Endothelial cell of umbilical vein (primary cell): ENCODE data around the gene ZMYM4. TPM values are rescaled to one million over a fixed set of nuclear protein-coding genes. Genes with fewer than 3 reads are reported as not detected.

Experiments used
- BruUV-seq: library from RNA; stranded (reverse); fragments of 400-500 nt; replicated peaks from 2 replicates; lab custom pipeline; 2021; lab: Mats Ljungman, UMichigan
- CTCF ChIA-PET: fragments of 300-600, 350-600 bp; sonication (Branson Sonifier 250); formaldehyde crosslinking; loops from one replicate; lab custom pipeline; 2021; ENCODE audit warnings: antibody characterized with exemption, inconsistent platforms; lab: Charles Lee
- POLR2A ChIA-PET: fragments of 300-600, 350-600 bp; sonication (Branson Sonifier 250); formaldehyde crosslinking; loops from one replicate; lab custom pipeline; 2021; ENCODE audit warnings: antibody characterized with exemption, inconsistent platforms; lab: Charles Lee
- DNase-seq: peaks from one replicate; pipeline ENCODE4 v3.0.0-alpha.2; 2011; ENCODE audit warnings: low read depth, low spot score
- FAIRE-seq: peaks from 2 replicates; lab custom pipeline; 2011; peaks lifted over from hg19 to GRCh38; lab: Jason Lieb, UNC
- H2AFZ ChIP-seq: 2 replicates; pipeline ENCODE4 v1.6.0; 2012; ENCODE audit warnings: low read depth, low read length, control low read depth, inconsistent platforms
- H3K27ac ChIP-seq: 2 replicates; pipeline ENCODE4 v1.5.1; 2011; ENCODE audit warnings: low read depth, mild to moderate bottlenecking, control low read depth, low read length, moderate library complexity; ENCODE audit not compliant: insufficient read depth
- H3K27me3 ChIP-seq, 2 experiments: 2 replicates each; pipeline versions ENCODE4 v1.6.0 to v1.6.1; 2011; ENCODE audit warnings: low read length in 2 of 2, mixed read lengths in 1 of 2; ENCODE audit not compliant: control insufficient read depth in 2 of 2, insufficient read depth in 2 of 2
- H3K36me3 ChIP-seq, 2 experiments: 2 replicates in 1 of 2; 3 replicates in 1 of 2; pipeline ENCODE4 v1.5.1; 2011; ENCODE audit warnings: low read length in 2 of 2, mild to moderate bottlenecking in 1 of 2, moderate library complexity in 1 of 2; ENCODE audit not compliant: control insufficient read depth in 2 of 2, insufficient read depth in 2 of 2; ENCODE audit errors: extremely low read depth in 1 of 2
- H3K4me1 ChIP-seq: 3 replicates; pipeline ENCODE4 v1.5.1; 2011; ENCODE audit warnings: mild to moderate bottlenecking, low read length; ENCODE audit not compliant: control insufficient read depth, insufficient read depth; ENCODE audit errors: extremely low read depth
- H3K4me2 ChIP-seq: 2 replicates; pipeline ENCODE4 v1.6.1; 2011; ENCODE audit warnings: low read length, control low read depth, mixed read lengths; ENCODE audit not compliant: insufficient read depth
- H3K4me3 ChIP-seq, 3 experiments: fragments of 200-600 bp in 1 of 3; sonication (generic), shearing (Covaris generic) in 1 of 3; replicated peaks in 1 of 3; 2 replicates each; pipeline ENCODE4 v1.5.1; 2011 to 2016; ENCODE audit warnings: control low read depth in 3 of 3, low read length in 3 of 3, mild to moderate bottlenecking in 2 of 3, inconsistent platforms in 1 of 3, low read depth in 1 of 3, moderate library complexity in 1 of 3; ENCODE audit not compliant: insufficient read depth in 1 of 3
- H3K79me2 ChIP-seq: 2 replicates; pipeline ENCODE4 v1.6.0; 2012; ENCODE audit warnings: low read length, inconsistent platforms; ENCODE audit not compliant: control insufficient read depth, insufficient read depth
- H3K9ac ChIP-seq: replicated peaks from 2 replicates; pipeline ENCODE3; 2011; ENCODE audit warnings: low read length, control low read depth; ENCODE audit not compliant: insufficient read depth; ENCODE audit errors: extremely low read depth
- H3K9me1 ChIP-seq: replicated peaks from 3 replicates; pipeline ENCODE4 v1.6.0; 2011; ENCODE audit warnings: mild to moderate bottlenecking, low read length; ENCODE audit not compliant: control insufficient read depth, insufficient read depth; ENCODE audit errors: extremely low read depth
- H3K9me3 ChIP-seq: replicated peaks from 2 replicates; pipeline ENCODE4 v1.5.1; 2012; ENCODE audit warnings: low read length, inconsistent platforms; ENCODE audit not compliant: control insufficient read depth, insufficient read depth
- H4K20me1 ChIP-seq: replicated peaks from 2 replicates; pipeline ENCODE3; 2011; ENCODE audit warnings: mild to moderate bottlenecking, low read length; ENCODE audit not compliant: control insufficient read depth, insufficient read depth; ENCODE audit errors: extremely low read depth
- EZH2 ChIP-seq: IDR thresholded peaks from 2 replicates; pipeline ENCODE4 v1.6.1; 2012; ENCODE audit warnings: borderline replicate concordance, low read depth, mild to moderate bottlenecking, moderate library complexity, low read length, inconsistent platforms; ENCODE audit not compliant: severe bottlenecking
- FOS ChIP-seq: IDR thresholded peaks from 2 replicates; pipeline ENCODE4 v1.6.1; 2011; ENCODE audit warnings: mild to moderate bottlenecking, low read length, moderate library complexity, borderline replicate concordance; ENCODE audit not compliant: insufficient read depth
- GATA2 ChIP-seq: IDR thresholded peaks from 2 replicates; pipeline ENCODE4 v1.7.0; 2011; ENCODE audit warnings: low read depth, mild to moderate bottlenecking, moderate library complexity, mixed read lengths, low read length; ENCODE audit not compliant: insufficient read length, insufficient read depth
- JUN ChIP-seq: IDR thresholded peaks from 2 replicates; pipeline ENCODE4 v1.6.1; 2011; ENCODE audit warnings: borderline replicate concordance, low read depth; ENCODE audit not compliant: insufficient read length, insufficient read depth
- MYC ChIP-seq: IDR thresholded peaks from one replicate; pipeline ENCODE4 v1.6.1; 2011; ENCODE audit warnings: mild to moderate bottlenecking, low read depth, low read length
- POLR2A ChIP-seq: IDR thresholded peaks from 2 replicates; pipeline ENCODE4 v1.6.1; 2012; ENCODE audit warnings: low read depth, mild to moderate bottlenecking, control low read depth, low read length
- POLR2AphosphoS5 ChIP-seq: IDR thresholded peaks from 2 replicates; pipeline ENCODE4 v1.6.1; 2012; ENCODE audit warnings: low read depth, mild to moderate bottlenecking, control low read depth, low read length, moderate library complexity; ENCODE audit not compliant: insufficient read depth
- dilution Hi-C: fragments of 300-500 bp; cut with MboI; formaldehyde crosslinking; loops from one replicate; pipeline ENCODE4 v1.15.0; 2019; ENCODE audit warnings: low sequenced_read_pairs; ENCODE audit not compliant: extremely low pct_ligation_motif_present
- intact Hi-C: fragments of 100-400 bp; cut with micrococcal nuclease; formaldehyde crosslinking; loops from one replicate; pipeline ENCODE4 v1.10.0; 2022
- polyA plus RNA-seq, 4 experiments: library from polyadenylated mRNA; depleted of rRNA in 3 of 4; stranded (reverse) in 3 of 4; unstranded in 1 of 4; fragments of >200 nt; gene quantifications; 2 replicates each; pipeline versions ENCODE4 v1.2.1 to v1.2.3, GENCODE V29; 2011 to 2012; ENCODE audit warnings: missing spikeins in 1 of 4
- total RNA-seq: library from RNA; stranded (reverse); gene quantifications from 2 replicates; pipeline ENCODE4 v1.2.3, GENCODE V29; 2021
- TF ChIP-seq, protein P1 (sequence below), 2 donors: IDR thresholded peaks; 1 replicate in 1 of 2; 2 replicates in 1 of 2; pipeline ENCODE4 v1.5.1; 2011; ENCODE audit warnings: low read length in 2 of 2, mild to moderate bottlenecking in 2 of 2, moderate library complexity in 2 of 2, control low read depth in 1 of 2, inconsistent platforms in 1 of 2, low read depth in 1 of 2; ENCODE audit not compliant: insufficient read depth in 1 of 2; ENCODE audit errors: extremely low read depth in 1 of 2
- TF ChIP-seq, protein P2 (sequence below): IDR thresholded peaks from 2 replicates; pipeline ENCODE4 v1.6.1; 2011; ENCODE audit not compliant: insufficient read depth, insufficient read length

Gene ZMYM4
- total and polyA plus RNA-seq, 2 donors (not counting 3 experiments of a cell fraction or from before 2014, with no cell fraction given), result 15.3 to 65.0 TPM

DNA sequence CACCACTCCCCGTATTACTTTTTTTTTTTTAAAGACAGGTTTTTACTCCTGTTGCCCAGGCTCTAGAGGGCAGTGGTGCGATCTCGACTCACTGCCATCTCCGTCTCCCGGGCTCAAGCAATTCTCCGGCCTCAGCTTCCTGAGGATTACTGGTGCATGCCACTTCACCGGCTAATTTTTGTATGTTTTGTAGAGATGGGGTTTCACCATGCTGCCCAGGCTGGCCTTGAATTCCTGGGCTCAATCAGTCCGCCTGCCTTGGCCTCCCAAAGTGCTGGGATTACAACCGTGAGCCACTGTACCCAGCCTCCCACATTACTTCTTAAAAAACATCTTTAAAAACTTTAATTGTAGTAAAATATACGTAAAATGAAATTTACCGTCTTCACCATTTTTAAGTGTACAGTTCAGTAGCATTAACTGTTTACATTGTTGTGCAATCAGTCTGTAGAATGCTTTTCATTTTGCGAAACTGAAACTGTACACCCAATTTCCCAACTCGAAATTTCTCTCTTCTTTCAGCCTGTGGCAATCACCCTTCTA, 77.0 kb downstream of the ZMYM4 start:
- DNase-seq, result no peak
- H3K79me2 ChIP-seq, result peaks cover 43% of the 10 kb centered on the region

More for the DNA sequence above, 77.0 kb downstream of the ZMYM4 start:
- Histone ChIP-seq H3K4me1 (no peaks in the 10 kb centered on the region), H3K4me2 (no peak overlapping the region), H3K36me3 (no peaks in the 10 kb centered on the region), H3K9me1 (no peaks in the 10 kb centered on the region), H3K4me3 (no peak overlapping the region), H3K27ac (no peak overlapping the region), H3K9me3 (no peaks in the 10 kb centered on the region), H3K27me3 (no peaks in the 10 kb centered on the region), H2AFZ (no peak overlapping the region), H3K9ac (no peak overlapping the region), H4K20me1 (peaks cover 7% of the 10 kb centered on the region)
- no TSS peak for BruUV-seq
- no peak for FAIRE-seq
- dilution Hi-C loops (no loop called here), intact Hi-C loops (no loop called here)
- ChIA-PET CTCF (no interaction called here), POLR2A (no interaction called here)
- TF ChIP-seq GATA2 (no peak), JUN (no peak), POLR2A (no peak), FOS (no peak), MYC (no peak), POLR2AphosphoS5 (no peak), EZH2 (no peak)
- TF ChIP-seq, protein P1, sequence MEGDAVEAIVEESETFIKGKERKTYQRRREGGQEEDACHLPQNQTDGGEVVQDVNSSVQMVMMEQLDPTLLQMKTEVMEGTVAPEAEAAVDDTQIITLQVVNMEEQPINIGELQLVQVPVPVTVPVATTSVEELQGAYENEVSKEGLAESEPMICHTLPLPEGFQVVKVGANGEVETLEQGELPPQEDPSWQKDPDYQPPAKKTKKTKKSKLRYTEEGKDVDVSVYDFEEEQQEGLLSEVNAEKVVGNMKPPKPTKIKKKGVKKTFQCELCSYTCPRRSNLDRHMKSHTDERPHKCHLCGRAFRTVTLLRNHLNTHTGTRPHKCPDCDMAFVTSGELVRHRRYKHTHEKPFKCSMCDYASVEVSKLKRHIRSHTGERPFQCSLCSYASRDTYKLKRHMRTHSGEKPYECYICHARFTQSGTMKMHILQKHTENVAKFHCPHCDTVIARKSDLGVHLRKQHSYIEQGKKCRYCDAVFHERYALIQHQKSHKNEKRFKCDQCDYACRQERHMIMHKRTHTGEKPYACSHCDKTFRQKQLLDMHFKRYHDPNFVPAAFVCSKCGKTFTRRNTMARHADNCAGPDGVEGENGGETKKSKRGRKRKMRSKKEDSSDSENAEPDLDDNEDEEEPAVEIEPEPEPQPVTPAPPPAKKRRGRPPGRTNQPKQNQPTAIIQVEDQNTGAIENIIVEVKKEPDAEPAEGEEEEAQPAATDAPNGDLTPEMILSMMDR (IDR thresholded peaks at IDR 0.05; ENCODE audit: extremely low read depth in 1 of 2, insufficient read depth in 1 of 2, low read depth in 1 of 2, low read length in 2 of 2), result no peak
- TF ChIP-seq, protein P2, sequence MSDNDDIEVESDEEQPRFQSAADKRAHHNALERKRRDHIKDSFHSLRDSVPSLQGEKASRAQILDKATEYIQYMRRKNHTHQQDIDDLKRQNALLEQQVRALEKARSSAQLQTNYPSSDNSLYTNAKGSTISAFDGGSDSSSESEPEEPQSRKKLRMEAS, result no peak
